SU-DHL-6 (cell line): ENCODE data around the gene GAS7.
"Not testable (repeated sequence)": the region's sequence is repeated elsewhere in the genome, so short reads cannot be mapped to it uniquely, and the experiment has no call there.

ENCODE experiments used
- H2AFZ ChIP-seq: fragments of 200-600 bp; sonication (generic); 2 replicates; pipeline ENCODE4 v1.6.1; 2014; ENCODE audit warnings: low read depth, mild to moderate bottlenecking, moderate library complexity, mixed read lengths, antibody characterized with exemption, low read length; ENCODE audit not compliant: severe bottlenecking
- H3F3A ChIP-seq: fragments of 200-600 bp; shearing (Covaris generic); 2 replicates; pipeline ENCODE4 v1.6.0; 2016; ENCODE audit warnings: antibody characterized with exemption, mild to moderate bottlenecking; ENCODE audit not compliant: insufficient read depth
- H3K27ac ChIP-seq: fragments of 200-600 bp; sonication (generic); 2 replicates; pipeline ENCODE4 v1.5.1; 2016; ENCODE audit warnings: low read depth, mild to moderate bottlenecking, low read length, moderate library complexity, mixed read lengths
- H3K27me3 ChIP-seq: fragments of 200-600 bp; sonication (generic), shearing (Covaris generic); 2 replicates; pipeline ENCODE4 v1.6.0; 2014; ENCODE audit warnings: mild to moderate bottlenecking, low read length
- H3K36me3 ChIP-seq: fragments of 200-600 bp; sonication (generic); 2 replicates; pipeline ENCODE4 v1.6.1; 2014; ENCODE audit warnings: mild to moderate bottlenecking, low read length, mixed read lengths
- H3K4me2 ChIP-seq: fragments of 300-600, 200-600 bp; shearing (Covaris generic), sonication (generic); 2 replicates; pipeline ENCODE4 v1.6.0; 2014; ENCODE audit warnings: low read length, low read depth, mild to moderate bottlenecking; ENCODE audit not compliant: poor library complexity, severe bottlenecking
- H3K4me3 ChIP-seq: fragments of 200-600 bp; sonication (generic); 2 replicates; pipeline ENCODE4 v1.5.1; 2014; ENCODE audit warnings: antibody characterized with exemption, low read length, mild to moderate bottlenecking, mixed read lengths; ENCODE audit not compliant: insufficient read depth, poor library complexity, severe bottlenecking
- H3K79me2 ChIP-seq: fragments of 200-600 bp; sonication (generic); 2 replicates; pipeline ENCODE4 v1.6.1; 2014; ENCODE audit warnings: mild to moderate bottlenecking, low read length, moderate library complexity; ENCODE audit not compliant: insufficient read depth
- H3K9ac ChIP-seq: fragments of 200-600 bp; sonication (generic); 2 replicates; pipeline ENCODE4 v1.7.0; 2014; ENCODE audit warnings: mild to moderate bottlenecking, low read length
- H3K9me2 ChIP-seq: fragments of 200-600 bp; sonication (generic); replicated peaks from 2 replicates; pipeline ENCODE4 v1.6.1; 2014; ENCODE audit warnings: low read length; ENCODE audit not compliant: insufficient read depth
- H3K9me3 ChIP-seq: fragments of 200-600 bp; sonication (generic); 2 replicates; pipeline ENCODE4 v1.6.1; 2014; ENCODE audit warnings: low read length, mixed read lengths; ENCODE audit not compliant: insufficient read depth
- H4K20me1 ChIP-seq: fragments of 200-600 bp; sonication (generic); 2 replicates; pipeline ENCODE4 v1.6.1; 2014; ENCODE audit warnings: low read depth, mild to moderate bottlenecking, antibody characterized with exemption, low read length, moderate library complexity, mixed read lengths
- EZH2phosphoT487 ChIP-seq: fragments of 200-600 bp; sonication (generic), shearing (Covaris generic); conservative IDR thresholded peaks from 2 replicates; pipeline ENCODE4 v1.6.1; 2018; ENCODE audit warnings: mild to moderate bottlenecking, antibody characterized with exemption, low read length, moderate library complexity, mixed read lengths
- TF ChIP-seq, protein P1 (sequence below): fragments of 200-600 bp; sonication (generic); IDR thresholded peaks from one replicate; pipeline ENCODE4 v1.5.1; 2017; ENCODE audit warnings: antibody characterized with exemption, mild to moderate bottlenecking, low read length, moderate library complexity; ENCODE audit not compliant: insufficient read depth, poor library complexity, severe bottlenecking

GAS7 gene

DNA sequence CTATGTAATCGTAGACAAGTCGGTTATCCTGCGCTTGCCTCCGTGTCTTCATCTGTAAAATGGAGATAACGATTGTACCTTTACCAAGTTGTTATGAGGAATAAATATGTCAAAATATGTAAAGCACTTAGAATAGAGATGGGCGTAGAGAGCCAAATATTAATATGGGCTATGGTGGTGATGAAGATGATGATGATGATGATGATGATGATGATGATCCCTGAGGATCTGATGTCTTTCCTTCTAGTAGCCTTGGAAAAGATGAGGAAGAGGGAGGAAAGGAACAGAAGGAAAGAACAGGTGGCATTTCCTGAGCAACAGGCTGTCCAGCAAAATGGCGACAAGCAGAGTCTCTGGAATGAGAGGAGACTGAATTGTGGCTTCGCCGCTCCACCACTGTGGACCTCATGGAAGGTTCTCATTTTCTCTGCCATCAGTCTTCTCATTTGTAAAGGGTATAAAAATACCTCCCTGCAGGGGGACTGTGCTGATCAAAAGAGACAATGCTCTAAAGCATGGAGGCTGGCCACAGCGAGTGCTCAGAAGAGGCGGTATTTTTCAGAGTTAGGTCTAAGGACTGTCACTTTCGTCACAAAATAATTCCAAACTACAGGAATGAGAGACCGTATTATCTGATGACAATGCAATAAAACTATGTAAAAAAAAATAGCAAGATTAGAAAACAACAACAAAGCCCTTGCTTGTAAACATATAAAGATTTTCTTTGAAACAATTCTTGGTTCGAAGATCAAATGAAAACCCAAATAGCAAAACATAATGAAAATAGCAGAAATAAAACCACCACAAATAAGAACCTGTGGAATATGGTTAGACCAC lies 276.2 kb downstream of the GAS7 start:
- no peak overlapping the region for H3K4me2 ChIP-seq
- no peaks in the 10 kb centered on the region for H3K79me2 ChIP-seq
- no peak overlapping the region for H3K9ac ChIP-seq
- H3F3A ChIP-seq, result no peaks in the 10 kb centered on the region
- no peak overlapping the region for H2AFZ ChIP-seq
- no peaks in the 10 kb centered on the region for H3K36me3 ChIP-seq
- no peaks in the 10 kb centered on the region for H3K9me3 ChIP-seq
- H3K4me3 ChIP-seq, result no peak overlapping the region
- H3K27me3 ChIP-seq, result no peaks in the 10 kb centered on the region
- TF ChIP-seq, protein P1, sequence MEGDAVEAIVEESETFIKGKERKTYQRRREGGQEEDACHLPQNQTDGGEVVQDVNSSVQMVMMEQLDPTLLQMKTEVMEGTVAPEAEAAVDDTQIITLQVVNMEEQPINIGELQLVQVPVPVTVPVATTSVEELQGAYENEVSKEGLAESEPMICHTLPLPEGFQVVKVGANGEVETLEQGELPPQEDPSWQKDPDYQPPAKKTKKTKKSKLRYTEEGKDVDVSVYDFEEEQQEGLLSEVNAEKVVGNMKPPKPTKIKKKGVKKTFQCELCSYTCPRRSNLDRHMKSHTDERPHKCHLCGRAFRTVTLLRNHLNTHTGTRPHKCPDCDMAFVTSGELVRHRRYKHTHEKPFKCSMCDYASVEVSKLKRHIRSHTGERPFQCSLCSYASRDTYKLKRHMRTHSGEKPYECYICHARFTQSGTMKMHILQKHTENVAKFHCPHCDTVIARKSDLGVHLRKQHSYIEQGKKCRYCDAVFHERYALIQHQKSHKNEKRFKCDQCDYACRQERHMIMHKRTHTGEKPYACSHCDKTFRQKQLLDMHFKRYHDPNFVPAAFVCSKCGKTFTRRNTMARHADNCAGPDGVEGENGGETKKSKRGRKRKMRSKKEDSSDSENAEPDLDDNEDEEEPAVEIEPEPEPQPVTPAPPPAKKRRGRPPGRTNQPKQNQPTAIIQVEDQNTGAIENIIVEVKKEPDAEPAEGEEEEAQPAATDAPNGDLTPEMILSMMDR, result no peak
- no peak for TF ChIP-seq EZH2phosphoT487
- H3K9me2 ChIP-seq, result no peaks in the 10 kb centered on the region
- H3K27ac ChIP-seq, result no peak overlapping the region
- no peaks in the 10 kb centered on the region for H4K20me1 ChIP-seq

DNA sequence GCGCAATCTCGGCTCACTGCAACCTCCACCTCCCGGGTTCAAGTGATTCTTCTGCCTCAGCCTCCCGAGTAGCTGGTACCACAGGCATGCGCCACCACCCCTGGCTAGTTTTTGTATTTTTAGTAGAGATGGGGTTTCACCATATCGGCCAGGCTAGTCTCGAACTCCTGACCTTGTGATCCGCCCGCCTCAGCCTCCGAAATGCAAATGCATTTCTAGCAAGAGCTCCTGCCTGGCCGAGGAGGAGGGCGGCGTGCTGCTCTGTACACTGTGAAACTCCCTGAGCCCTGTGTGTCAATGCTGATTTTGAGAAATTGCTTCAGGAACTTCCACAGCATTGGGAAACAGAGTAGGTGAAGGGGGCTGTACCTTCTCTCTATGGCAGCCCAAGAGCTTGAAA lies 277.2 kb downstream of the GAS7 start:
- H3K4me2 ChIP-seq, H3K4me3 ChIP-seq, H3K27ac ChIP-seq, H3K9ac ChIP-seq, H3K9me3 ChIP-seq, H3K9me2 ChIP-seq, H3K79me2 ChIP-seq, H2AFZ ChIP-seq, H3K36me3 ChIP-seq, H4K20me1 ChIP-seq, H3F3A ChIP-seq, H3K27me3 ChIP-seq: not testable (repeated sequence)

DNA sequence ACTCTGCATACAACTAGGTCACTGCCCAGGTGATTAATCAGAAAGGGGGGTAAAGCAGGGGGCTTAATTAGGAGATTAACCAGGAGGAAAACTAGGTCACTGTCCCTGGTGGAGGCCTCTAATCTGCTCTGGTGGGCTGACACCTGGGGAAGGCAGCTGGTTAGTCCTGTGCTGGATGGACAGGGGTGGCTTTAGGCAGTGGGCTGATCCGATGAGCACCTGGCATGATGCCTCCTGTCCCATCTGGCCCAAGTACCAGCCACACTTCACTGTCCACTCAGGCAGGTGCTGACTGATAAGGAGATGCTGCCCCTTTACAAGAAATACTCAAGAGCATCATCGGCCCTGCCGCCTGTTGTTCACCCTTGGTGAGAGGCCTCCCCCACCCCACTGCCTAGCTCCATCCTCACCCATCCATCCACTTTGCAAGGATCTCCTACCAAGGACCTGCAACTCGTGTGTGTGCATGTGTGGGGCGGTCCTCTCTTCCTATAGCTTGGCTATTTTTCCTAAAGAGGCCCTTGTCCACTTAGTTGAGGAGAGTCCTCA lies 279.5 kb downstream of the GAS7 start:
- no peak overlapping the region for H3K4me2 ChIP-seq
- no peak overlapping the region for H3K4me3 ChIP-seq
- no peaks in the 10 kb centered on the region for H3K27me3 ChIP-seq
- H3K79me2 ChIP-seq, result no peaks in the 10 kb centered on the region
- TF ChIP-seq, protein P1, result no peak
- no peak for TF ChIP-seq EZH2phosphoT487
- H4K20me1 ChIP-seq, result no peaks in the 10 kb centered on the region
- no peaks in the 10 kb centered on the region for H3K9me2 ChIP-seq
- H3F3A ChIP-seq, result no peaks in the 10 kb centered on the region
- no peaks in the 10 kb centered on the region for H3K9me3 ChIP-seq
- H3K9ac ChIP-seq, result no peak overlapping the region
- no peaks in the 10 kb centered on the region for H3K36me3 ChIP-seq
- no peak overlapping the region for H3K27ac ChIP-seq
- no peak overlapping the region for H2AFZ ChIP-seq

DNA sequence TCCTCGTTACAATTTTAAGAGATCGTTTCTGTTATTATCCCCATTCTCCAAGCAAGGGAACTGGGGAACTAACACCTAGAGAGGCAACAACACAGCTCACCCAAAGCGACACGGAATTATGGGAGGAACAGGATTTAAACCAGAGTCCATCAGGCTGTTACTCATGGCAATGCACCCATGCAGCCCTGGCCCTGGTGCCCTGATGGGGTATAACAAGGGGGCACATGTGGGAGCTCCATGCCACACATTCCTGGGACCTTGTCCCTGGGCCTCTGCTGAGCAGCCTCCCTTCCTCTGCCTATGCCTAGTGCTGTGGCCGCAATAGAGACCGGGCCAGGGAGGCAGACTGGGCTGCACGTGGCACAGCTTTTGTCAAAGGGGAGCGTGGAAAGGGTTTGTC lies 280.1 kb downstream of the GAS7 start:
- Histone ChIP-seq H3K79me2 (no peaks in the 10 kb centered on the region), H3K4me3 (no peak overlapping the region), H3K4me2 (no peak overlapping the region), H3K9me3 (no peaks in the 10 kb centered on the region), H3K9ac (no peak overlapping the region), H3K27ac (no peak overlapping the region), H3K9me2 (no peaks in the 10 kb centered on the region), H3F3A (no peaks in the 10 kb centered on the region), H3K27me3 (no peaks in the 10 kb centered on the region), H2AFZ (no peak overlapping the region), H4K20me1 (no peaks in the 10 kb centered on the region), H3K36me3 (no peaks in the 10 kb centered on the region)
- TF ChIP-seq, protein P1, result no peak
- TF ChIP-seq EZH2phosphoT487, result no peak
